Islet of Langerhans (tissue), 1 donor: ENCODE results near the gene KRTAP4-5.
"Not testable (repeated sequence)": the region's sequence is repeated elsewhere in the genome, so short reads cannot be mapped to it uniquely, and the experiment has no call there.

Experiments used
- FAIRE-seq: peaks from one replicate; lab custom pipeline; 2011; peaks lifted over from hg19 to GRCh38; lab: Jason Lieb, UNC

The KRTAP4-5 gene

GRCh38 chr17:41149652-41149985 lies at the start of gene KRTAP4-5:
Gene KRTAP4-5 (minus strand): TSS chr17:41149825. CDS start chr17:41149767, 58 bp downstream.
- no peak for FAIRE-seq

GRCh38 chr17:41196068-41196467 lies 46.4 kb upstream of the KRTAP4-5 start:
- FAIRE-seq: no peak

GRCh38 chr17:41190328-41190727 lies 40.7 kb upstream of the KRTAP4-5 start:
- FAIRE-seq: no peak

- not testable (repeated sequence) for FAIRE-seq
Observed at GRCh38 chr17:41189837-41190318, 40.3 kb upstream of the KRTAP4-5 start, which contains the start of gene KRTAP9-1. Gene KRTAP9-1 (plus strand): TSS chr17:41189887. CDS start chr17:41189887, 0 bp downstream.

GRCh38 chr17:41186872-41187271 lies 37.2 kb upstream of the KRTAP4-5 start:
- FAIRE-seq: no peak

- FAIRE-seq: no peak
Observed at GRCh38 chr17:41185001-41185400, 35.4 kb upstream of the KRTAP4-5 start.

GRCh38 chr17:41184480-41184961 lies 34.9 kb upstream of the KRTAP4-5 start, which contains the start of gene KRTAP4-1:
Gene KRTAP4-1 (minus strand): TSS chr17:41184911. CDS start chr17:41184854, 57 bp downstream.
- no peak for FAIRE-seq

- FAIRE-seq: no peak
Observed at GRCh38 chr17:41178843-41179616, 29.4 kb upstream of the KRTAP4-5 start.

GRCh38 chr17:41178341-41178740 lies 28.7 kb upstream of the KRTAP4-5 start:
- no peak for FAIRE-seq

GRCh38 chr17:41177727-41178271 lies 28.2 kb upstream of the KRTAP4-5 start, which contains the start of gene KRTAP4-2:
Gene KRTAP4-2 (minus strand): TSS chr17:41178221. CDS start chr17:41178164, 57 bp downstream.
- FAIRE-seq: no peak

GRCh38 chr17:41176744-41177387 lies 27.2 kb upstream of the KRTAP4-5 start:
- no peak for FAIRE-seq

GRCh38 chr17:41171886-41172285 lies 22.3 kb upstream of the KRTAP4-5 start:
- FAIRE-seq: no peak

- no peak for FAIRE-seq
Observed at GRCh38 chr17:41168121-41168520, 18.5 kb upstream of the KRTAP4-5 start, which contains the start of gene KRTAP4-3. Gene KRTAP4-3 (minus strand): TSS chr17:41168221. CDS start chr17:41168172, 49 bp downstream.

- no peak for FAIRE-seq
Observed at GRCh38 chr17:41167561-41167960, 17.9 kb upstream of the KRTAP4-5 start.

- FAIRE-seq: no peak
Observed at GRCh38 chr17:41163828-41164227, 14.2 kb upstream of the KRTAP4-5 start.

- no peak for FAIRE-seq
Observed at GRCh38 chr17:41160648-41161047, 11.0 kb upstream of the KRTAP4-5 start, which contains the start of gene KRTAP4-4. Gene KRTAP4-4 (minus strand): TSS chr17:41160748. CDS start chr17:41160691, 57 bp downstream.

- FAIRE-seq: not testable (repeated sequence)
Observed at GRCh38 chr17:41160190-41160589, 10.6 kb upstream of the KRTAP4-5 start.

- FAIRE-seq: no peak
Observed at GRCh38 chr17:41153856-41154255, 4.2 kb upstream of the KRTAP4-5 start.

GRCh38 chr17:41151525-41151924 lies 1.9 kb upstream of the KRTAP4-5 start:
- FAIRE-seq: no peak

- FAIRE-seq: no peak
Observed at GRCh38 chr17:41150026-41150425, 401 bp upstream of the KRTAP4-5 start.

- not testable (repeated sequence) for FAIRE-seq
Observed at GRCh38 chr17:41148971-41149651, 514 bp downstream of the KRTAP4-5 start.
